ENCODE measurements around the gene LRP1. TPM values are rescaled to one million over a fixed set of nuclear protein-coding genes. Genes with fewer than 3 reads are reported as not detected.

The LRP1 gene
- total and polyA plus RNA-seq, 2 of the 4 experiments (the other 2 are of a cell fraction), result 73.1 to 142 TPM

DNA sequence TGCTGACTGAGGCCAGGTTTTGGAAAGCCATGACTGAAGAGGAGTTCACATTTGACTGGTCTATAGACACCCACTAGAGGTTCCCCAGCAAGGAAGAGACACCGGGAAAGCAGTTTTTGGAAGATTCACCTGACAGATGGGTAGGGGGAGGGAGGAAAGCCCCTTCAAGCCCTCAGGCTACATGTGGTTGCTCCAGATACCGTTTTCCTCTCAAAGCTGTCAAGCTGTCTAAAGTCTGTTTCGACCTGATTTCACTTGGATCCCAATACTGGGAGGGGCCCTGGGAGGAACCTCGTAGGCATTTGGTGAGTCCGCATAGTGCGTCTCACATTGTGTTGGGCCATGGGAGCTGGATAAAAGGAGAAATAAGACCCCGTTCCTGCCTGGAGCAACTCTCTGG, 1.7 kb upstream of the LRP1 start:
- Histone ChIP-seq H3K4me1 (ENCODE audit: control insufficient read depth, insufficient read depth, low read length) (peaks cover 4% of the 10 kb centered on the region), H2BK20ac (ENCODE audit: low read depth, low read length) (no peak overlapping the region), H3K4me3 (ENCODE audit: insufficient read depth, low read depth, low read length) (no peak overlapping the region), H3K4ac (ENCODE audit: low read depth, low read length) (no peak overlapping the region), H3K18ac (ENCODE audit: low read depth, low read length) (no peak overlapping the region), H3K23ac (ENCODE audit: low read depth, low read length) (0 out of 2 replicates have a peak overlapping the region, but pooled peaks have one; percentile 11), H3K27ac (ENCODE audit: insufficient read depth, low read length) (no peak overlapping the region), H3K4me2 (ENCODE audit: low read depth, low read length) (no peak overlapping the region; the same call in 1 of the 2 replicates), H4K91ac (ENCODE audit: insufficient read depth, low read depth, low read length) (no peak overlapping the region), H3K14ac (replicated peaks; ENCODE audit: low read depth, low read length) (no peak overlapping the region), H3K79me1 (ENCODE audit: low read depth in 1 of 2, low read length in 2 of 2) (peaks cover under 1 to 23% of the 10 kb centered on the region in 2 experiments; a peak in 3 of 4 replicates), H3K9ac (ENCODE audit: low read depth, low read length) (no peak overlapping the region), H2AK5ac (ENCODE audit: low read depth, low read length) (peak overlapping the region; percentile 29; the same call in 1 of the 2 replicates), H4K5ac (ENCODE audit: low read depth, low read length) (no peak overlapping the region), H3K56ac (ENCODE audit: extremely low read depth, insufficient read depth, low read length) (no peak overlapping the region), H4K8ac (ENCODE audit: low read depth in 2 of 2, low read length in 2 of 2) (no peak overlapping the region; a peak in 1 of 4 replicates), H3K9me1 (ENCODE audit: insufficient read depth, low read length) (peaks cover under 1% of the 10 kb centered on the region; the same call in 1 of the 2 replicates), H2AFZ (replicated peaks; ENCODE audit: low read length, poor library complexity) (no peak overlapping the region), H2BK15ac (ENCODE audit: low read depth, low read length) (no peak overlapping the region), H2BK5ac (ENCODE audit: low read depth, low read length, poor library complexity, severe bottlenecking) (no peak overlapping the region), H4K20me1 (ENCODE audit: insufficient read depth, low read length) (peaks cover 20% of the 10 kb centered on the region; the same call in 1 of the 2 replicates), H3K36me3 (ENCODE audit: control insufficient read depth, insufficient read depth, low read length) (peaks cover 4% of the 10 kb centered on the region; the same call in 1 of the 2 replicates), H3K9me3 (ENCODE audit: control insufficient read depth, insufficient read depth, low read length) (no peaks in the 10 kb centered on the region; the same call in 1 of the 2 replicates), H3K27me3 (ENCODE audit: control insufficient read depth, insufficient read depth, low read length) (no peaks in the 10 kb centered on the region), H2AK9ac (replicated peaks; ENCODE audit: low read depth, low read length, poor library complexity) (peak overlapping the region; percentile 75), H2BK120ac (ENCODE audit: low read depth, low read length) (no peak overlapping the region)
- 61% methylated on average over 3 of the region's 7 CpGs; no CpG with 5 or more reads in 1 of the 2 experiments for WGBS, 2 experiments (ENCODE audit: extremely low coverage in 2 of 2, insufficient read length in 1 of 2)
- in situ Hi-C loops (cut with MboI; ENCODE audit: low sequenced_read_pairs), result no loop called here
- dilution Hi-C loops (cut with HindIII; ENCODE audit: low sequenced_read_pairs, unreplicated experiment), result no loop called here
- DNase-seq, result no peak
- intact Hi-C loops (cut with micrococcal nuclease), result no loop called here
- TF ChIP-seq, protein P1, sequence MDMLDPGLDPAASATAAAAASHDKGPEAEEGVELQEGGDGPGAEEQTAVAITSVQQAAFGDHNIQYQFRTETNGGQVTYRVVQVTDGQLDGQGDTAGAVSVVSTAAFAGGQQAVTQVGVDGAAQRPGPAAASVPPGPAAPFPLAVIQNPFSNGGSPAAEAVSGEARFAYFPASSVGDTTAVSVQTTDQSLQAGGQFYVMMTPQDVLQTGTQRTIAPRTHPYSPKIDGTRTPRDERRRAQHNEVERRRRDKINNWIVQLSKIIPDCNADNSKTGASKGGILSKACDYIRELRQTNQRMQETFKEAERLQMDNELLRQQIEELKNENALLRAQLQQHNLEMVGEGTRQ (IDR thresholded peaks at IDR 0.05; ENCODE audit: low read depth, low read length), result no peak
- TF ChIP-seq MAZ (IDR thresholded peaks at IDR 0.05; ENCODE audit: borderline replicate concordance, low read depth, low read length) (no peak), MXI1 (IDR thresholded peaks at IDR 0.05; ENCODE audit: borderline replicate concordance, low read depth, low read length) (no peak), RFX5 (IDR thresholded peaks at IDR 0.05; ENCODE audit: low read depth, low read length) (no peak), SMC3 (IDR thresholded peaks at IDR 0.05; ENCODE audit: low read depth, low read length) (no peak), RAD21 (IDR thresholded peaks at IDR 0.05; ENCODE audit: low read length) (no peak), MAFK (IDR thresholded peaks at IDR 0.05; ENCODE audit: low read depth, low read length) (no peak), RCOR1 (IDR thresholded peaks at IDR 0.05; ENCODE audit: insufficient replicate concordance, low read length) (no peak), BHLHE40 (IDR thresholded peaks at IDR 0.05; ENCODE audit: low read depth, low read length) (no peak), NFE2L2 (IDR thresholded peaks at IDR 0.05; ENCODE audit: low read depth, low read length) (no peak), POLR2A (IDR thresholded peaks at IDR 0.05; ENCODE audit: low read depth, low read length) (no peak), CEBPB (IDR thresholded peaks at IDR 0.05; ENCODE audit: low read depth, low read length) (no peak), CHD1 (IDR thresholded peaks at IDR 0.05; ENCODE audit: low read depth, low read length) (no peak)
- TF ChIP-seq, protein P2, sequence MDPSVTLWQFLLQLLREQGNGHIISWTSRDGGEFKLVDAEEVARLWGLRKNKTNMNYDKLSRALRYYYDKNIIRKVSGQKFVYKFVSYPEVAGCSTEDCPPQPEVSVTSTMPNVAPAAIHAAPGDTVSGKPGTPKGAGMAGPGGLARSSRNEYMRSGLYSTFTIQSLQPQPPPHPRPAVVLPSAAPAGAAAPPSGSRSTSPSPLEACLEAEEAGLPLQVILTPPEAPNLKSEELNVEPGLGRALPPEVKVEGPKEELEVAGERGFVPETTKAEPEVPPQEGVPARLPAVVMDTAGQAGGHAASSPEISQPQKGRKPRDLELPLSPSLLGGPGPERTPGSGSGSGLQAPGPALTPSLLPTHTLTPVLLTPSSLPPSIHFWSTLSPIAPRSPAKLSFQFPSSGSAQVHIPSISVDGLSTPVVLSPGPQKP (IDR thresholded peaks at IDR 0.05; ENCODE audit: borderline replicate concordance, low read depth, low read length), result no peak
- TF ChIP-seq, protein P3, sequence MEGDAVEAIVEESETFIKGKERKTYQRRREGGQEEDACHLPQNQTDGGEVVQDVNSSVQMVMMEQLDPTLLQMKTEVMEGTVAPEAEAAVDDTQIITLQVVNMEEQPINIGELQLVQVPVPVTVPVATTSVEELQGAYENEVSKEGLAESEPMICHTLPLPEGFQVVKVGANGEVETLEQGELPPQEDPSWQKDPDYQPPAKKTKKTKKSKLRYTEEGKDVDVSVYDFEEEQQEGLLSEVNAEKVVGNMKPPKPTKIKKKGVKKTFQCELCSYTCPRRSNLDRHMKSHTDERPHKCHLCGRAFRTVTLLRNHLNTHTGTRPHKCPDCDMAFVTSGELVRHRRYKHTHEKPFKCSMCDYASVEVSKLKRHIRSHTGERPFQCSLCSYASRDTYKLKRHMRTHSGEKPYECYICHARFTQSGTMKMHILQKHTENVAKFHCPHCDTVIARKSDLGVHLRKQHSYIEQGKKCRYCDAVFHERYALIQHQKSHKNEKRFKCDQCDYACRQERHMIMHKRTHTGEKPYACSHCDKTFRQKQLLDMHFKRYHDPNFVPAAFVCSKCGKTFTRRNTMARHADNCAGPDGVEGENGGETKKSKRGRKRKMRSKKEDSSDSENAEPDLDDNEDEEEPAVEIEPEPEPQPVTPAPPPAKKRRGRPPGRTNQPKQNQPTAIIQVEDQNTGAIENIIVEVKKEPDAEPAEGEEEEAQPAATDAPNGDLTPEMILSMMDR (conservative IDR thresholded peaks at IDR 0.05; ENCODE audit: low read depth, low read length), result no peak
- ChIA-PET POLR2A (ENCODE audit: unreplicated experiment) (no interaction called here), CTCF (interaction anchor here (0.7 kb wide), 2 partner anchors 31 to 50 kb away, joined by 3 to 4 read pairs; no protein-coding TSS in a partner anchor)
- ATAC-seq (ENCODE audit: low read depth), result no peak
- no TSS peak for BruUV-seq (replicated peaks)

Data from IMR-90 (cell line).